GM12874 (cell line): ENCODE results near the gene SLC8A1.

Experiments used
- CTCF ChIP-seq: IDR thresholded peaks from 2 replicates; pipeline ENCODE4 v1.5.1; 2011; ENCODE audit warnings: low read depth, mild to moderate bottlenecking, control low read depth, low read length, moderate library complexity; ENCODE audit not compliant: insufficient read depth

SLC8A1 gene

GRCh38 chr2:40115348-40115747 lies 336.5 kb downstream of the SLC8A1 start:
- no peak for TF ChIP-seq CTCF

GRCh38 chr2:40113997-40114396 lies 337.9 kb downstream of the SLC8A1 start:
- TF ChIP-seq CTCF = no peak

GRCh38 chr2:40113272-40113968 lies 338.5 kb downstream of the SLC8A1 start:
- TF ChIP-seq CTCF = no peak

GRCh38 chr2:40109381-40109780 lies 342.5 kb downstream of the SLC8A1 start:
- no peak for TF ChIP-seq CTCF

GRCh38 chr2:40108851-40109250 lies 343.0 kb downstream of the SLC8A1 start:
- no peak for TF ChIP-seq CTCF

- no peak for TF ChIP-seq CTCF
Observed at GRCh38 chr2:40106061-40106460, 345.8 kb downstream of the SLC8A1 start.

GRCh38 chr2:40105593-40105992 lies 346.3 kb downstream of the SLC8A1 start:
- TF ChIP-seq CTCF = no peak
